Glutamatergic neuron (in vitro differentiated cells): ENCODE measurements around the gene LEMD2. TPM values are rescaled to one million over a fixed set of nuclear protein-coding genes. Genes with fewer than 3 reads are reported as not detected.

Experiments used
- DNase-seq: peaks from one replicate; pipeline ENCODE4 v3.0.0; 2022
- H3K27ac Mint-ChIP-seq: one replicate; pipeline ENCODE4 v1.8.0; 2020; ENCODE audit warnings: mild to moderate bottlenecking, mixed read lengths, inconsistent platforms; ENCODE audit not compliant: unreplicated experiment
- H3K27me3 Mint-ChIP-seq: one replicate; pipeline ENCODE4 v1.8.0; 2020; ENCODE audit warnings: mild to moderate bottlenecking, moderate library complexity, mixed read lengths, inconsistent platforms; ENCODE audit not compliant: unreplicated experiment
- H3K36me3 Mint-ChIP-seq: one replicate; pipeline ENCODE4 v1.8.0; 2020; ENCODE audit warnings: mild to moderate bottlenecking, mixed read lengths, inconsistent platforms; ENCODE audit not compliant: unreplicated experiment
- H3K4me1 Mint-ChIP-seq: one replicate; pipeline ENCODE4 v1.8.0; 2020; ENCODE audit warnings: mild to moderate bottlenecking, low read depth, mixed read lengths, inconsistent platforms; ENCODE audit not compliant: unreplicated experiment
- H3K4me3 Mint-ChIP-seq: one replicate; pipeline ENCODE4 v1.8.0; 2020; ENCODE audit warnings: mild to moderate bottlenecking, mixed read lengths, inconsistent platforms; ENCODE audit not compliant: unreplicated experiment
- H3K9me3 Mint-ChIP-seq: one replicate; pipeline ENCODE4 v1.8.0; 2020; ENCODE audit warnings: mild to moderate bottlenecking, moderate library complexity, mixed read lengths, inconsistent platforms; ENCODE audit not compliant: unreplicated experiment
- CTCF ChIP-seq: fragments of 200-600 bp; sonication (generic); IDR thresholded peaks from one replicate; pipeline ENCODE4 v1.5.0; 2021; ENCODE audit not compliant: partially characterized antibody, unreplicated experiment
- long read RNA-seq: library from polyadenylated mRNA; unstranded; transcript quantifications from one replicate; pipeline ENCODE4 v2.0.0, GENCODE V29; 2020; ENCODE audit not compliant: unreplicated experiment
- total RNA-seq: library from RNA; stranded (reverse); fragmentation: NEBNext Ultra II Directional; extraction: Animal tissue kit (Norgen Biotek cat#: 25700); gene quantifications from one replicate; pipeline ENCODE4 v1.2.1, GENCODE V29; 2021; ENCODE audit not compliant: unreplicated experiment

The LEMD2 gene
- total RNA-seq, result 82.4 TPM
- long read RNA-seq, transcript LEMD2-201 (9 exons, 2,958 nt), result major isoform, 7 of 11 reads
- long read RNA-seq, partial matches to known transcripts, result 1 of 11 reads
- long read RNA-seq, other reads (novel, unspliced or antisense), result 3 of 11 reads

- Mint-ChIP-seq H3K4me1 (peaks cover 59% of the 10 kb centered on the region), H3K27me3 (peaks cover 7% of the 10 kb centered on the region), H3K27ac (peak within 1 kb of the TSS; percentile 94), H3K4me3 (peak within 1 kb of the TSS; percentile 97), H3K36me3 (no peaks in the 10 kb centered on the region), H3K9me3 (peaks cover 6% of the 10 kb centered on the region)
- peak; percentile 94 for DNase-seq
- TF ChIP-seq CTCF, result no peak
Measured at GRCh38 chr6:33788694-33789549, at the start of gene LEMD2. Gene LEMD2, minus strand, starts transcription at chr6:33789130. Its CDS starts 14 bp downstream, at chr6:33789116.

- H3K27me3 Mint-ChIP-seq, result peaks cover 10% of the 10 kb centered on the region
- no peak for TF ChIP-seq CTCF
- no peak overlapping the region for H3K4me3 Mint-ChIP-seq
- H3K36me3 Mint-ChIP-seq, result peaks cover 16% of the 10 kb centered on the region
- H3K9me3 Mint-ChIP-seq, result peaks cover 9% of the 10 kb centered on the region
- no peak for DNase-seq
- peaks cover 36% of the 10 kb centered on the region for H3K4me1 Mint-ChIP-seq
- no peak overlapping the region for H3K27ac Mint-ChIP-seq
Measured at GRCh38 chr6:33837971-33838665, 49.2 kb upstream of the LEMD2 start.

GRCh38 chr6:33836806-33837469, 48.0 kb upstream of the LEMD2 start:
- no peak for DNase-seq
- Mint-ChIP-seq H3K27ac (no peak overlapping the region), H3K4me1 (peaks cover 33% of the 10 kb centered on the region), H3K4me3 (no peak overlapping the region), H3K9me3 (peaks cover 11% of the 10 kb centered on the region), H3K36me3 (peaks cover 16% of the 10 kb centered on the region), H3K27me3 (peaks cover 8% of the 10 kb centered on the region)
- TF ChIP-seq CTCF, result no peak

GRCh38 chr6:33834401-33835392, 45.8 kb upstream of the LEMD2 start:
- peaks cover 33% of the 10 kb centered on the region for H3K4me1 Mint-ChIP-seq
- peaks cover 16% of the 10 kb centered on the region for H3K36me3 Mint-ChIP-seq
- no peak for DNase-seq
- TF ChIP-seq CTCF, result no peak
- peaks cover 8% of the 10 kb centered on the region for H3K9me3 Mint-ChIP-seq
- no peak overlapping the region for H3K27ac Mint-ChIP-seq
- peaks cover 9% of the 10 kb centered on the region for H3K27me3 Mint-ChIP-seq
- H3K4me3 Mint-ChIP-seq, result no peak overlapping the region
